Omental fat pad (tissue), 4 donors: ENCODE measurements around the gene PDCL3. TPM values are rescaled to one million over a fixed set of nuclear protein-coding genes. Genes with fewer than 3 reads are reported as not detected.
A peak's percentile ranks its signal among the peaks of the same experiment; 100 is the strongest.

Experiments
- ATAC-seq: fragments of 150-250 bp; one replicate; pipeline ENCODE4 v1.9.1; 2016; ENCODE audit warnings: mild to moderate bottlenecking, moderate library complexity; ENCODE audit not compliant: low FRiP score
- DNase-seq: peaks from one replicate; pipeline ENCODE4 v3.0.0-alpha.2; 2019; ENCODE audit warnings: low spot score
- total RNA-seq, 4 donors: library from RNA; depleted of rRNA; stranded (reverse); fragments of >200 nt; gene quantifications; one replicate each; pipeline ENCODE4 v1.1.0, GENCODE V29; 2016
- TF ChIP-seq, protein P1 (sequence below), 3 donors: fragments of 450-650 bp; IDR thresholded peaks; one replicate each; pipeline ENCODE4 v1.5.1; 2016 to 2017; ENCODE audit warnings: antibody characterized with exemption in 3 of 3, mild to moderate bottlenecking in 3 of 3, moderate library complexity in 2 of 3

PDCL3 gene
- total RNA-seq, 4 donors from 2014 or later, result 11.3 to 17.4 (median 14.0) TPM

DNA sequence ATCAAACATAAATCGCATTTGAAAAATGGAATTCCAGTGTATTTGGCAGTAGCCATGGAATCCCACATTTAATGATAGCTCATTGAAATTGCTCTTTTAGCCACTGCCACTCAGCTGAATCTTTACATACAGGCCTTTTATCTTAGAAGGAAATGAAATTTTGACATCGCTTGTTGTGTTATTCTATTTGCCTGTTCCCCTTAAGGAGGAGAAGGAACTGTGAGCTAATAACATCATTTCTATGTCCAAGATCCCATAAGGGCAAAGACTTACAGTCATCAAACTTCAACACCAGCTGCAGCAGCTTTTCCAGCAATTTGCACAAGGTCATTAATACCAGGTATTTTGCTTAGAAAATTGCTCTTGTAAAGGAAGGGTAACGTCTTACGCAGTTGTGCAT is 6.0 kb upstream of the PDCL3 start:
- TF ChIP-seq, protein P1, sequence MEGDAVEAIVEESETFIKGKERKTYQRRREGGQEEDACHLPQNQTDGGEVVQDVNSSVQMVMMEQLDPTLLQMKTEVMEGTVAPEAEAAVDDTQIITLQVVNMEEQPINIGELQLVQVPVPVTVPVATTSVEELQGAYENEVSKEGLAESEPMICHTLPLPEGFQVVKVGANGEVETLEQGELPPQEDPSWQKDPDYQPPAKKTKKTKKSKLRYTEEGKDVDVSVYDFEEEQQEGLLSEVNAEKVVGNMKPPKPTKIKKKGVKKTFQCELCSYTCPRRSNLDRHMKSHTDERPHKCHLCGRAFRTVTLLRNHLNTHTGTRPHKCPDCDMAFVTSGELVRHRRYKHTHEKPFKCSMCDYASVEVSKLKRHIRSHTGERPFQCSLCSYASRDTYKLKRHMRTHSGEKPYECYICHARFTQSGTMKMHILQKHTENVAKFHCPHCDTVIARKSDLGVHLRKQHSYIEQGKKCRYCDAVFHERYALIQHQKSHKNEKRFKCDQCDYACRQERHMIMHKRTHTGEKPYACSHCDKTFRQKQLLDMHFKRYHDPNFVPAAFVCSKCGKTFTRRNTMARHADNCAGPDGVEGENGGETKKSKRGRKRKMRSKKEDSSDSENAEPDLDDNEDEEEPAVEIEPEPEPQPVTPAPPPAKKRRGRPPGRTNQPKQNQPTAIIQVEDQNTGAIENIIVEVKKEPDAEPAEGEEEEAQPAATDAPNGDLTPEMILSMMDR (IDR thresholded peaks at IDR 0.05), result no peak
- DNase-seq, result no peak
- no peak for ATAC-seq

DNA sequence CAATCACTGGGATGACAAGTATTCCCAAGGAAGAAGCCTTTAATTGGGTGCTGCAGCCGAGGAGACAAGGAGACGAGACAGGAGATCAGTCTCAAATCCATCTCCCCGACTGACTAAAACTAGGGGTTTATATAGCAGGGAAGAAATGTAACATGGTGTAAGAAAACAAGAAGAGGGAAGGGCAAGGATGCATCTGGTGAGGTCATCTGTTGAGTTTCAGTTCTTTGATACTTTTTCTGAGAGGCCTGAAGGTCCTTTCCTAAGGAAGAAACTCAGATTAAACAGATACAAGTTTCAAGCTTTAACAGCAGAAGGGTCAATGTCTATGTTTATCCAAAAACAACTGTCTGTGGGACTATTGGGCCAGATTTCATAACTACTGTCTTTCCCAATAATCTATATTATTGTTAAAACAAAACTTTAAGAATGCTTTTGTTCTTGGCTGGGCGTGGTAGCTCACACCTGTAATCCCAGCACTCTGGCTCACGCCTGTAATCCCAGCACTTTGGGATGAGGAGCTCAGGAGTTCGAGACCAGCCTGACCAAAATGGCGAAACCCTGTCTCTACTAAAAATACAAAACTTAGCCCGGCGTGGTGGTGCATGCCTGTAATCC is 2.5 kb upstream of the PDCL3 start:
- DNase-seq (no peak), ATAC-seq (no peak)
- TF ChIP-seq, protein P1 (IDR thresholded peaks at IDR 0.05), result no peak

DNA sequence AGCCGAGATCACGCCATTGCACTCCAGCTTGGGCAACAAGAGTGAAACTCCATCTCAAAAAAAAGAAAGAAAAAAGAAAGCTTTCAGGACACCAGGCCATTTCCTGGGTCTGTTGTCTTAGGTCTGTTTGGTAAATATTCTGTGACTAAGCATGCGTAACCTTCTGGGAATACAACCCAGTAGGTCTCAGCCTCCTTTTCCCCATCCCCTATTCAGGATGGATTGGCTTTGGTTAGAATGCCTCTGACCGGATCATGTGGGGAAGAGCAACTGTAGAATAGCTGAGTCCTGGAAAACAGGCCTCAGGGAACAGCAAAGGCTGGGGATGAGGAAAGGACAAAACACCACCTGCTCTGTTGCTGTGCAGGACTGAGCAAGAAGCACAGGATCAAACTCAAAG is 1.6 kb upstream of the PDCL3 start:
- no peak for ATAC-seq
- TF ChIP-seq, protein P1 (IDR thresholded peaks at IDR 0.05), result no peak
- DNase-seq, result no peak

DNA sequence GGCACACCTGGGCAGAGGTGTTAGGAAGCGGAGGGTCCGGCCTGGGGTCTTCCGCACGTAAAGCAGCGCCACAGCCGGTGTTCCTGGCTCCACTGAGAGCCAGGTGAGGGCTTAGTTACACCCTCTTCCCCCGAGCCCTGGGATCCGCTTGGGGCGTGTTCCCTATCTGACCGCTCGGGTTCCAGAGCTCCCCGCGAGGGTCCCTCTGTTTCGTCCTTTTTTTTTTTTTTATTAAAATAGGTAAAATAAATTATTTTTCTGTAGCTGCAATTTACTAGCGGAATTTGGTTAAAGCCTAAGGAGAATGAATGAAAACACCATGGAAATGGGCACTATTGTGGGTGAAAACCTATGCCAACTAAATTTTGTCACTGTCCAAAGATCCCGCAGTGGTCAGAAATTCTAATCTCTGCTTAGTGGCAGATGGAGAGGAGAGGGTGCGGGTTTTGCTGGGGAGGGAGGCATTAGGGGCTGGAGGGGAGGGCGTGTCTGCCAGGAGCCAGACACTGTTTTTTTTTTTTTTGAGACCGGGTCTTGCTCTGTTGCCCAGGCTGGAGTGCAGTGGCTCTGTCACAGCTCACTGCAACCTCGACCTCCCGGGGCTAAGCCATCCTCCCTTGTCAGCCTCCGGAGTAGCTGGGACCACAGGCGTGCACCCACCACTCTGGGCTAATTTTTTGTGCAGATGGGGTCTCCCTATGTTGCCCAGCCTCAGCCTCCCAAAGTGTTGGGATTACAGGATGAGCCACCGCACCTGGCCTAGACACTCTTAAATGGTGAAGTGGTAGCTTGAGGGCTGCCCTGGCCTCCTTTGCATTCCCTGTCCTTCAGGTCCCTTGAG is 834 bp downstream of the PDCL3 start:
- ATAC-seq (peak; percentile 5), DNase-seq (no peak)
- TF ChIP-seq, protein P1 (IDR thresholded peaks at IDR 0.05), result no peak

DNA sequence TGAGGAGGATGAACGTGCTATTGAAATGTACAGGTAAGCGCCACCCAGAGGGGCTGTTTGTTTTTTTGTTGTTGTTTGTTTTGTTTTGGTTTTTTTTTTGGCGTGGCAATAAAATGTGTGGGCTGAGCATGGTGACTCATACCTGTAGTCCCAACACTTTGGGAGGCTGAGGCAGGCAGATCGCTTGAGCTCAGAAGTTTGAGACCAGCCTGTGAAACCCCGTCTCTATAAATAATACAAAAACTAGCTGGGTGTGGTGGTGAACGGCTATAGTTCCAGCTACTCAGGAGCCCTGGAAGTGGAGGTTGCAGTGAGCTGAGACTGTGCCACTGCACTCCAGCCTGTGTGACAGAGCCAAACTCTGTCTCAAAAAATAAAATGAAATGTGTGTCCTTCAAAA is 6.2 kb downstream of the PDCL3 start:
- DNase-seq (no peak), ATAC-seq (no peak)
- TF ChIP-seq, protein P1 (IDR thresholded peaks at IDR 0.05), result no peak

DNA sequence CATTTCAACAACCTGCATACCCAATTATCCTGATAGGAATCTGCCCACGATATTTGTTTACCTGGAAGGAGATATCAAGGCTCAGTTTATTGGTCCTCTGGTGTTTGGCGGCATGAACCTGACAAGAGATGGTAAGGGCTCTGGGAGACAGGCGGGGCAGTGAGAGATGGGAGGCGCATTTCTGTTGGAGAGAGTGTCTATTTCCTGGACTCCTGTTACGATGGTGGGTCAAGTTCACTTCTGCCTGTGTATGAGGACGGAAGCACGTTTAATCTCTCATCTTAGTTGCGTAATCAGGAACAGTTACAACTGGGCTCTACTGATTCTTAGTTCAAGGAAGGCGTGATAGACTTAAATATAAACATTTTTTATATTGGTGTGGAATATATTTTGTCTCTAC is 8.9 kb downstream of the PDCL3 start:
- TF ChIP-seq, protein P1 (IDR thresholded peaks at IDR 0.05), result no peak
- DNase-seq (no peak), ATAC-seq (no peak)

DNA sequence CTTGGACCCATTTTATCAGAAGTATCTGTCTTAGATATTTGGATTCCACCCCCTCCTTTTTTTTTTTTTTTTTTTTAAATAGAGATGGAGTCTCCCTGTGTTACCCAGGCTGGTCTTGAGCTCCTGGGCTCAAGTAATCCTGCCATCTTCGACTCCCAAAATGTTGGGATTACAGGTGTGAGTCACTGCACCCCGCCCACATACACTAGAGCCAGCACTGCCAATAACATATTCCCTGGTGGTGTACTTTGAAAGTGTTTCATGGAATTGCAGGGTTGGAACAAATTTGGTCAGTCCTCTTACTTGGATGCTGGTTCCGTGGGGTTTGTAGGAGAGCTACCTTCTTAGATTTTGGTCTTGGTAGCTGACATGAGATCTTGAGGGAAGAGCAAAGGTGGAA is 15.0 kb downstream of the PDCL3 start:
- DNase-seq, result no peak
- no peak for ATAC-seq
- TF ChIP-seq, protein P1 (IDR thresholded peaks at IDR 0.05), result no peak
